Measurements from ENCODE around the gene DPF3. TPM values are rescaled to one million over a fixed set of nuclear protein-coding genes. Genes with fewer than 3 reads are reported as not detected.

The DPF3 gene
- total RNA-seq, 6 experiments from 2014 or later, result 1.2 to 5.7 (median 2.9) TPM

GRCh38 chr14:72882047-72882446 lies 11.9 kb downstream of the DPF3 start:
- Histone ChIP-seq H3K4me1 (no peaks in the 10 kb centered on the region), H3K27ac (no peak overlapping the region), H3K9me3 (no peaks in the 10 kb centered on the region), H3K36me3 (no peaks in the 10 kb centered on the region), H3K27me3 (no peaks in the 10 kb centered on the region), H3K4me3 (no peak overlapping the region)
- intact Hi-C loops (cut with DNase I), result no loop called here
- DNase-seq (no peak), ATAC-seq (no peak)
- 100% methylated on average over 1 of the region's 1 CpG for WGBS (ENCODE audit: insufficient coverage, low coverage, low lambda C conversion rate, missing lambda C conversion rate)
- TF ChIP-seq POLR2A (IDR thresholded peaks at IDR 0.05) (no peak), CTCF (IDR thresholded peaks at IDR 0.05) (no peak)

- ATAC-seq (no peak), DNase-seq (no peak)
- Histone ChIP-seq H3K27ac (no peak overlapping the region), H3K27me3 (no peaks in the 10 kb centered on the region), H3K4me1 (no peaks in the 10 kb centered on the region), H3K4me3 (no peak overlapping the region), H3K36me3 (no peaks in the 10 kb centered on the region), H3K9me3 (no peaks in the 10 kb centered on the region)
- 100% methylated on average over 2 of the region's 2 CpGs for whole genome bisulfite sequencing (ENCODE audit: insufficient coverage, low coverage, low lambda C conversion rate, missing lambda C conversion rate)
- intact Hi-C loops (cut with DNase I), result no loop called here
- TF ChIP-seq CTCF (IDR thresholded peaks at IDR 0.05) (no peak), POLR2A (IDR thresholded peaks at IDR 0.05) (no peak)
Observed at GRCh38 chr14:72881543-72881942, 12.4 kb downstream of the DPF3 start.

GRCh38 chr14:72880820-72881219 lies 13.1 kb downstream of the DPF3 start:
- Histone ChIP-seq H3K27ac (no peak overlapping the region), H3K9me3 (no peaks in the 10 kb centered on the region), H3K4me3 (no peak overlapping the region), H3K4me1 (no peaks in the 10 kb centered on the region), H3K36me3 (no peaks in the 10 kb centered on the region), H3K27me3 (no peaks in the 10 kb centered on the region)
- ATAC-seq (no peak), DNase-seq (no peak)
- TF ChIP-seq CTCF (IDR thresholded peaks at IDR 0.05) (no peak), POLR2A (IDR thresholded peaks at IDR 0.05) (no peak)
- intact Hi-C loops (cut with DNase I), result no loop called here
- 54% methylated on average over 2 of the region's 2 CpGs for WGBS (ENCODE audit: insufficient coverage, low coverage, low lambda C conversion rate, missing lambda C conversion rate)

DNA sequence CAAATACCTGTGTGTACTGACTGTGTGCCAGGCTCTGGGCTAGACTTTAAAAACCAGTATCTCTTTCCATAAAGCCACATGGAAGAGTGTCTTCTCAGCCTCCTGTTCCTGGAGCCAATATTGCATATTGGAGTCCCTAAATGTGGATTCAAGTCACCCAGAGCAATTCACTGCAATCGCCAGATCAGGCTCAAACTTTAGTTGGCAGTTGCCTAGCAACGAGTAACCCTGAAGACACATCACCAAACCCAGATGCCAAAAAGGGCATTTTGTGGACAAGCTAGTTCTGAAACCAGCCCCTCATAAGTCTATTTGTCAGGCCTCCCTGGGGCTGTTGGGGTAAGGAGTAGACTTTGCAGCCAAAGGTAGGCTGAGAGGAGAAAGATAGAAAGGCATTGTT lies 13.7 kb downstream of the DPF3 start:
- no peaks in the 10 kb centered on the region for H3K27me3 ChIP-seq
- DNase-seq (no peak), ATAC-seq (no peak)
- WGBS (ENCODE audit: insufficient coverage, low coverage, low lambda C conversion rate, missing lambda C conversion rate), result no CpG with 5 or more reads among the region's 2 CpGs
- TF ChIP-seq POLR2A (IDR thresholded peaks at IDR 0.05), result no peak
- no peak for TF ChIP-seq CTCF (IDR thresholded peaks at IDR 0.05)
- no peaks in the 10 kb centered on the region for H3K4me1 ChIP-seq
- H3K9me3 ChIP-seq, result no peaks in the 10 kb centered on the region
- H3K27ac ChIP-seq, result no peak overlapping the region
- H3K36me3 ChIP-seq, result no peaks in the 10 kb centered on the region
- intact Hi-C loops (cut with DNase I), result no loop called here
- H3K4me3 ChIP-seq, result no peak overlapping the region

- H3K27ac ChIP-seq, result no peak overlapping the region
- ATAC-seq, result no peak
- intact Hi-C loops (cut with DNase I), result no loop called here
- H3K4me1 ChIP-seq, result no peaks in the 10 kb centered on the region
- no peak for TF ChIP-seq POLR2A (IDR thresholded peaks at IDR 0.05)
- TF ChIP-seq CTCF (IDR thresholded peaks at IDR 0.05), result no peak
- no peaks in the 10 kb centered on the region for H3K9me3 ChIP-seq
- H3K4me3 ChIP-seq, result no peak overlapping the region
- H3K27me3 ChIP-seq, result no peaks in the 10 kb centered on the region
- no peak for DNase-seq
- 100% methylated on average over 3 of the region's 6 CpGs for WGBS (ENCODE audit: insufficient coverage, low coverage, low lambda C conversion rate, missing lambda C conversion rate)
- no peaks in the 10 kb centered on the region for H3K36me3 ChIP-seq
Observed at GRCh38 chr14:72879431-72879830, 14.5 kb downstream of the DPF3 start.

Measured in right lobe of liver (tissue), 6 donors.